Esophagus squamous epithelium (tissue), 5 donors: ENCODE data around the gene EFNB1. TPM values are rescaled to one million over a fixed set of nuclear protein-coding genes. Genes with fewer than 3 reads are reported as not detected.

Source experiments
- DNase-seq: peaks from one replicate; lab custom pipeline; 2025; lab: John Stamatoyannopoulos, UW
- H3K27ac ChIP-seq, 4 donors: fragments of 200-600 bp; sonication (generic); one replicate each; pipeline ENCODE4 v1.5.1; 2016 to 2019; ENCODE audit warnings: mild to moderate bottlenecking in 1 of 4
- H3K27me3 ChIP-seq, 4 donors: fragments of 200-600 bp; sonication (generic); 1 replicate in 3 of 4; 2 replicates in 1 of 4; pipeline versions ENCODE4 v1.5.1 to v1.6.0; 2017 to 2021; ENCODE audit warnings: antibody characterized with exemption in 1 of 4
- H3K36me3 ChIP-seq, 3 donors: fragments of 200-600 bp; sonication (generic); one replicate each; pipeline ENCODE4 v1.5.1; 2016 to 2019
- H3K4me1 ChIP-seq, 3 donors: fragments of 200-600 bp; sonication (generic); one replicate each; pipeline ENCODE4 v1.5.1; 2017 to 2019
- H3K4me3 ChIP-seq, 4 donors: fragments of 200-600 bp; sonication (generic); 1 replicate in 3 of 4; 2 replicates in 1 of 4; pipeline ENCODE4 v1.5.1; 2016 to 2019; ENCODE audit warnings: mild to moderate bottlenecking in 2 of 4, moderate library complexity in 1 of 4
- H3K9me3 ChIP-seq, 3 donors: fragments of 200-600 bp; sonication (generic); one replicate each; pipeline ENCODE4 v1.5.1; 2016 to 2019
- POLR2A ChIP-seq, 4 donors: fragments of 450-650 bp; IDR thresholded peaks; one replicate each; pipeline ENCODE4 v1.6.1; 2017; ENCODE audit warnings: antibody characterized with exemption in 4 of 4, mild to moderate bottlenecking in 4 of 4, moderate library complexity in 3 of 4
- WGBS, 2 donors: methylation state at CpG; one replicate each; pipeline ENCODE4 v1.1.5; 2018; 5-methylcytosine and 5-hydroxymethylcytosine counted together
- intact Hi-C: fragments of 100-400 bp; cut with DNase I; formaldehyde crosslinking; loops from one replicate; pipeline ENCODE4 v1.15.0; 2022
- total RNA-seq, 4 donors: library from RNA; depleted of rRNA; stranded (reverse); fragments of >200 nt; gene quantifications; one replicate each; pipeline ENCODE4 v1.1.0, GENCODE V29; 2016
- TF ChIP-seq, protein P1 (sequence below), 6 experiments: fragments of 450-650 bp in 4 of 6; fragments of 200-600 bp in 2 of 6; sonication (generic) in 2 of 6; IDR thresholded peaks; one replicate each; pipeline ENCODE4 v1.5.1; 2016 to 2019; ENCODE audit warnings: antibody characterized with exemption in 6 of 6, mild to moderate bottlenecking in 4 of 6, moderate library complexity in 4 of 6
- donor health status: DM: yes; HTN: yes; CAD: no.

The EFNB1 gene
- total RNA-seq, 4 donors from 2014 or later: 40.4 to 53.4 (median 46.7) TPM

DNA sequence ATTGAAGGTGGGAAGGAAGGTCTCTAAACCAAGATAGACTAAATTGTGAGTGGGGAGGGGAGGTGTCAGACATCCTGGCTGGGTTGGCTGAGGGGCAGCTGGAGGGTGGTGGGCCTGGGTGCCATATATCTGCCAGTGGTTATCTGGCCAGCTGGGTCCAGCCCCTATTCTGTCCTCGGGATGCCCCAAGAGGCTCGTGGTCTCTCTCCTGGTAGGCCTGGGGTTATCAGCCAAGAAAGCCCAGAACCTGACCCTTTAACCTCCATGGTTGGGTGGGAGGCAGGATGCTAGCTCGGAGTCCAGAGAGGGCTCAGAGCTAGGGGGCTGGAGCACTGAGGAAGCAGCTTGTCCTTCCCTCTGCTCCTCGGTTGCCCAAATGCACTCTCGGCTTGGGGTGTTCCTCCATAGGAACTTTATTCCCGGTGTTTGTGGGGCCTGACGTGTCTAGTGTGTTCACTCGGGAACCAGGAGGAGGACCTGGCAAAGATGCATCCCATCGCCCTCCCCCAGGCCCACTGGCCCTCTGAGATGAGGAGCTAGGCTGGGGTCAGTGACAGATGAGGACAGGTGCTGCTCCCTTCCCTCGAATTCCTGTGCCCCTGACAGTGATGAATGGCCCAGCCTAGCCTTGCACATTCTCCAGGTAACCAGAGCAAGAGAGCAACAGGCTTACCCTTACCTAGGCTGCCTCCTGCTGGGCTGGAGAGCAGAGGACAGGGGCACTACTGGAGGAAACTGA, 5.2 kb upstream of the EFNB1 start:
- no peak overlapping the region for H3K27ac ChIP-seq
- TF ChIP-seq, protein P1, sequence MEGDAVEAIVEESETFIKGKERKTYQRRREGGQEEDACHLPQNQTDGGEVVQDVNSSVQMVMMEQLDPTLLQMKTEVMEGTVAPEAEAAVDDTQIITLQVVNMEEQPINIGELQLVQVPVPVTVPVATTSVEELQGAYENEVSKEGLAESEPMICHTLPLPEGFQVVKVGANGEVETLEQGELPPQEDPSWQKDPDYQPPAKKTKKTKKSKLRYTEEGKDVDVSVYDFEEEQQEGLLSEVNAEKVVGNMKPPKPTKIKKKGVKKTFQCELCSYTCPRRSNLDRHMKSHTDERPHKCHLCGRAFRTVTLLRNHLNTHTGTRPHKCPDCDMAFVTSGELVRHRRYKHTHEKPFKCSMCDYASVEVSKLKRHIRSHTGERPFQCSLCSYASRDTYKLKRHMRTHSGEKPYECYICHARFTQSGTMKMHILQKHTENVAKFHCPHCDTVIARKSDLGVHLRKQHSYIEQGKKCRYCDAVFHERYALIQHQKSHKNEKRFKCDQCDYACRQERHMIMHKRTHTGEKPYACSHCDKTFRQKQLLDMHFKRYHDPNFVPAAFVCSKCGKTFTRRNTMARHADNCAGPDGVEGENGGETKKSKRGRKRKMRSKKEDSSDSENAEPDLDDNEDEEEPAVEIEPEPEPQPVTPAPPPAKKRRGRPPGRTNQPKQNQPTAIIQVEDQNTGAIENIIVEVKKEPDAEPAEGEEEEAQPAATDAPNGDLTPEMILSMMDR (IDR thresholded peaks at IDR 0.05): no peak
- no peak for TF ChIP-seq POLR2A (IDR thresholded peaks at IDR 0.05)
- no peaks in the 10 kb centered on the region for H3K27me3 ChIP-seq
- H3K36me3 ChIP-seq: no peaks in the 10 kb centered on the region
- peaks cover 0 to 18% (median 5%) of the 10 kb centered on the region in 3 donors for H3K4me1 ChIP-seq
- no peak for DNase-seq
- H3K4me3 ChIP-seq: no peak overlapping the region
- intact Hi-C loops: loop anchor here (5.0 kb wide), 1 partner anchor 464 kb away; no protein-coding TSS in a partner anchor
- WGBS, 2 donors: 89 to 90% methylated on average over 2 to 4 of the region's 10 CpGs
- H3K9me3 ChIP-seq: no peaks in the 10 kb centered on the region

GRCh38 chrX:68824152-68824433, 4.7 kb upstream of the EFNB1 start:
- no peak for DNase-seq
- H3K4me1 ChIP-seq: peaks cover 0 to 18% (median 5%) of the 10 kb centered on the region in 3 donors
- H3K27me3 ChIP-seq: no peaks in the 10 kb centered on the region
- TF ChIP-seq, protein P1 (IDR thresholded peaks at IDR 0.05): no peak
- no peak for TF ChIP-seq POLR2A (IDR thresholded peaks at IDR 0.05)
- no peaks in the 10 kb centered on the region for H3K9me3 ChIP-seq
- H3K36me3 ChIP-seq: no peaks in the 10 kb centered on the region
- intact Hi-C loops: loop anchor here (5.0 kb wide), 1 partner anchor 463 kb away; no protein-coding TSS in a partner anchor
- H3K4me3 ChIP-seq: no peak overlapping the region
- H3K27ac ChIP-seq: no peak overlapping the region

DNA sequence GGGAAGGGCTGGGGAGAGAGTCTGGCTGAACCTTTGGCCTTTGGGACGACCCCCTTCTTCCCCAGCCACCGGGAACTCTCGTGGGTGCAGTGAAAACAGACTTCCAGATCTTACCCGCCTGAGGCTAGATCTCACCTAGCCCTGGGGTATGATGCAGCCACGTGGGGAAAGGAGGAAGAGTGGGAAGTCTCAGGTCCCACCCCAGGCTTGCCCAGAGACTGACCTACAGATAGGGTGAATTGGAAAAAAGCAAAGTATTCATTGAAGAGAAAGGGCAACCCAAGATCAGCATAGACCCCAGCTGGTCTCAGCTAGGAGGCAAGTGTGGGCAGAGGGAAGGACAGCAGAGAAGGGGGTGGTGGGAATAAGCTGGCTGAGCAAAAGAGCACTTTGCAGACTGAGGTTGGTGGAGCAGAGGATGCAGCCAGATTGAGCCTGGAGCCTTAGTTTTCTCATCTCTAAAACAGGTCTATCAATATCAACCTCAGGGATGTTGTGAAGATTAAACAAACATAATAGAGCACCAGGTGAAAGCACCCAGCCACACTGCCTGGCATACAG, 4.2 kb upstream of the EFNB1 start:
- TF ChIP-seq, protein P1 (IDR thresholded peaks at IDR 0.05): no peak
- no peak for TF ChIP-seq POLR2A (IDR thresholded peaks at IDR 0.05)

DNA sequence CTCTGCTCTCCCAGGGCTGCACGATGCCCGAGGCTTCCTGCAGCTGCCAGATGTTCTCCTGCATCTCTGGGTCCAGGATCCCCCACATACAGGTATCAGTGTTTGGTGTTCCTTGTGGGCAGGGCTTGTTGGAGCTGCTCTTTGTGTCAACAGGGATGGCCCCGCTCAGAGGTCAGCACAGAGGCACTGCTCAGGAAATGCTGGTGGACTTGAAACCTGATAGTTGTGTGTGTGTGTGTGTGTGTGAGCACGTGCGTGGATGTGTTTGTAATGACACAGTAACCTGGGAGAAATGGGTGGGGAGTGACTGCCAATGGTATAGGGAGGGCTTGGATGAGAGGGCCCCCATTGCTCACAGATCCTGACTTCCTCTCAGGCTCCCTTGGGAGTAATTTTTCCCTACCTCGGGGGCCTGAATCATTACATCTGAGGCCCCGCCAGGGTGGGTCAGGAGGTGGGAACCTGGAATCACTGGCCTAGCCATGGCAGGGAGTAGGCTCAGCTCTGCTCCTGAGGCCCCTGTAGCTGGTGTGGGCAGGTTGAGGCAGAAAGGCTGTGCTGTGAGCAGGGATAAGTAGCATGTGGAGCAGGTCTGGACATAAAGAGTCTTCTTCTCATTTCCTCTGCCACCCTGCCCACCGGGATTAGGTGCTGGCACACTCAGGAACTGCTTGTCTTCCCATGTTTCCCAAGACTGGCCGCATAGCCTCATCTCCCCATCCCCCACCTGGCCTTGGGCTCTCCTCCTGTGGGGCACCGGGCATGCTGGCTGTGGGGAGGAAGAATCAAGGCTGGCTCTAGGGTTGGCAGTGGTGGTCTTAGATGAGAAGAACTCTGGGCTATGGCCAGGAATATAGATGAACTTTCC, 2.5 kb upstream of the EFNB1 start:
- no peak for DNase-seq
- intact Hi-C loops: loop anchor here (5.0 kb wide), 1 partner anchor 396 kb away; no protein-coding TSS in a partner anchor
- 23 to 37% methylated on average over 3 of the region's 10 CpGs for WGBS, 2 donors
- H3K36me3 ChIP-seq: no peaks in the 10 kb centered on the region
- TF ChIP-seq, protein P1 (IDR thresholded peaks at IDR 0.05): no peak
- no peak for TF ChIP-seq POLR2A (IDR thresholded peaks at IDR 0.05)
- H3K4me1 ChIP-seq: peaks cover 0 to 23% (median 5%) of the 10 kb centered on the region in 3 donors
- H3K9me3 ChIP-seq: no peaks in the 10 kb centered on the region
- no peaks in the 10 kb centered on the region for H3K27me3 ChIP-seq
- no peak overlapping the region for H3K4me3 ChIP-seq
- H3K27ac ChIP-seq: no peak overlapping the region

More for the DNA sequence above, 4.2 kb upstream of the EFNB1 start:
- Histone ChIP-seq H3K27me3 (no peaks in the 10 kb centered on the region), H3K27ac (no peak overlapping the region), H3K4me1 (peaks cover 0 to 18% (median 5%) of the 10 kb centered on the region in 3 donors), H3K9me3 (no peaks in the 10 kb centered on the region), H3K36me3 (no peaks in the 10 kb centered on the region), H3K4me3 (no peak overlapping the region)
- 38 to 50% methylated on average over 1 to 2 of the region's 5 CpGs for WGBS, 2 donors
- DNase-seq: no peak
- intact Hi-C loops: loop anchor here (5.0 kb wide), 2 partner anchors 398 to 463 kb away; no protein-coding TSS in a partner anchor
